ENCODE data around the gene FOXF1. TPM values are rescaled to one million over a fixed set of nuclear protein-coding genes. Genes with fewer than 3 reads are reported as not detected.

FOXF1 gene
- total RNA-seq, 4 donors from 2014 or later = 0.29 to 4.9 (median 2.0) TPM

GRCh38 chr16:86512301-86512859 is 2.1 kb downstream of the FOXF1 start:
- peak overlapping the region; percentile 81 to 84 for H3K27ac ChIP-seq
- H3K4me1 ChIP-seq = peaks cover 0 to 25% of the 10 kb centered on the region in 2 donors
- H3K9me3 ChIP-seq = no peaks in the 10 kb centered on the region
- intact Hi-C loops (cut with DNase I; ENCODE audit: low total_unique reads) = no loop called here
- H3K27me3 ChIP-seq = peaks cover 4 to 25% of the 10 kb centered on the region in 2 donors
- H3K36me3 ChIP-seq = no peaks in the 10 kb centered on the region
- TF ChIP-seq CTCF (IDR thresholded peaks at IDR 0.05) (no peak), POLR2A (IDR thresholded peaks at IDR 0.05) (no peak)
- peak overlapping the region in 1 of 2 donors; percentile 11 for H3K4me3 ChIP-seq
- DNase-seq = no peak

- intact Hi-C loops (cut with DNase I; ENCODE audit: low total_unique reads) = no loop called here
- H3K27ac ChIP-seq = peak overlapping the region in 1 of 2 donors; percentile 81
- H3K4me3 ChIP-seq = no peak overlapping the region
- H3K9me3 ChIP-seq = no peaks in the 10 kb centered on the region
- H3K4me1 ChIP-seq = peaks cover 0 to 21% of the 10 kb centered on the region in 2 donors
- TF ChIP-seq POLR2A (IDR thresholded peaks at IDR 0.05) (no peak), CTCF (IDR thresholded peaks at IDR 0.05) (no peak)
- H3K36me3 ChIP-seq = no peaks in the 10 kb centered on the region
- no peak for DNase-seq
- H3K27me3 ChIP-seq = peaks cover 0 to 19% of the 10 kb centered on the region in 2 donors
Observed at GRCh38 chr16:86512860-86513470, 2.6 kb downstream of the FOXF1 start.

- DNase-seq = no peak
- TF ChIP-seq CTCF (IDR thresholded peaks at IDR 0.05) = no peak
- no peak for TF ChIP-seq POLR2A (IDR thresholded peaks at IDR 0.05)
- no peak overlapping the region for H3K27ac ChIP-seq
- intact Hi-C loops (cut with DNase I; ENCODE audit: low total_unique reads) = no loop called here
- peaks cover 0 to 14% of the 10 kb centered on the region in 2 donors for H3K4me1 ChIP-seq
- H3K9me3 ChIP-seq = no peaks in the 10 kb centered on the region
- H3K36me3 ChIP-seq = no peaks in the 10 kb centered on the region
- no peak overlapping the region for H3K4me3 ChIP-seq
- H3K27me3 ChIP-seq = peaks cover 0 to 14% of the 10 kb centered on the region in 2 donors
Observed at GRCh38 chr16:86513471-86514277, 3.3 kb downstream of the FOXF1 start.

GRCh38 chr16:86514481-86515376 is 4.4 kb downstream of the FOXF1 start:
- TF ChIP-seq POLR2A (IDR thresholded peaks at IDR 0.05) = no peak
- TF ChIP-seq CTCF (IDR thresholded peaks at IDR 0.05) = no peak
- no peak for DNase-seq
- H3K27ac ChIP-seq = no peak overlapping the region

More at GRCh38 chr16:86514481-86515376, 4.4 kb downstream of the FOXF1 start:
- Histone ChIP-seq H3K27me3 (peaks cover 0 to 14% of the 10 kb centered on the region in 2 donors), H3K4me3 (no peak overlapping the region), H3K9me3 (no peaks in the 10 kb centered on the region), H3K36me3 (no peaks in the 10 kb centered on the region), H3K4me1 (peaks cover 0 to 10% of the 10 kb centered on the region in 2 donors)
- intact Hi-C loops (cut with DNase I; ENCODE audit: low total_unique reads) = loop anchor here (5.0 kb wide), 1 partner anchor 442 kb away; no protein-coding TSS in a partner anchor

Measured in uterus (tissue), 4 donors.